HG02884 (cell line): ENCODE measurements around the gene GTPBP10.

Experiments used
- ATAC-seq: cut with Tn5 transposase; IDR thresholded peaks from one replicate; pipeline ENCODE4 v1.9.1; 2021; ENCODE audit warnings: mild to moderate bottlenecking, moderate library complexity; ENCODE audit not compliant: unreplicated experiment

Gene GTPBP10

DNA sequence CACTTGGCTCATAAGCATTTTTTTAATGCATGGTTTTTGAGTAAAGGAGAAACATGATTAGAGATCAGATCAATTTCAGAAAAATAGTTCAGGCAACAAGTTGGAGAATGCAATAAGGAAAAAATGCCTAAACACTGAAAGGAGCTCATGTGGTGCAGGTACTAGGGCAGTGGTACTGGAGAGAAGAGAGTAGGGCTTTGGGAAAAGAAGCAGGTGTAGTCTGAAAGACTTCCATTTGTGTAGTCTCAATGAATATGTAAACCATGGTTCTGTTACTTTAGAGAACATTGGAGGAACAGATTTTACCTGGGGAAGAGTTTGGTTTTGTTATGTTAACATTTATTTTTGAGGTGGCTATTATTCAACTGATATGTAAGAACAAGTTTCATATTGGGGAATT, 5.5 kb downstream of the GTPBP10 start:
- no peak for ATAC-seq

DNA sequence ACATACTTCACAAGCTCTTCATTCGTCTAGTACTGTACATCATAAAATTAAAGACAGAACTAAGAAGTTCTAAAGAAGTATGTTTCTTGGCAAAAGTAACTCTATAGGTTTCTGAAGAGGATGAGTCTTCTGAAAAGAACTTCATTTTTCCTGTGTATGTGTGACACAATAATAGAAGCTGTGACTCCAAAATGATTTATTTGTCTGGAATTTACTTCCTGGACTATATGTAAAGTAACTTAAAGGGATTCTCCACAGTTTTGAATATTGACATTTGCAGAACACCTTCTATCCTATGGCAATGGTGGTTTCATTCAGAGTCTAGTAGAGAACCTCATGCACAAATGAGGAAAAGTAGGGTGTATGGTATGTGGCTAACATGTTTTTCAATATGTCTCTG, 36.9 kb downstream of the GTPBP10 start:
- no peak for ATAC-seq

DNA sequence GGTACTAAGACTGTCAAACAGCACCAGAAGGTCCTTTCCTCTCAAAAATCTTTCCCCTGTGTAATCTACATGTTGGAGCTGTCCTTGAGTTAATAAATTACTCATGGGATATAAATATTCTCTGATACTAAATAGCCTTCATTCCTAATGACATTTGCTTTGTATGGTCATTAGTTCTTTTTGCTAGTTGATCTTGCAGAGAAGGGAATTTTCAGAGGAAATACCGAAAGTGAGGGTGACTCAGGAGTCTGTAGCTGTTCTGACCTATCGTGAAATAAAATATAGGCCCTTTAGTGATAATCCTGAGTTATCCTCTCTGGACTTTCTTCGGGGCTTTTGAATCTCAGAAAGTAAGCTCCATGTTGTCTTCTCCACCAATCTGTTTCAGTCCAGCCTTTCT, 37.3 kb downstream of the GTPBP10 start:
- no peak for ATAC-seq

DNA sequence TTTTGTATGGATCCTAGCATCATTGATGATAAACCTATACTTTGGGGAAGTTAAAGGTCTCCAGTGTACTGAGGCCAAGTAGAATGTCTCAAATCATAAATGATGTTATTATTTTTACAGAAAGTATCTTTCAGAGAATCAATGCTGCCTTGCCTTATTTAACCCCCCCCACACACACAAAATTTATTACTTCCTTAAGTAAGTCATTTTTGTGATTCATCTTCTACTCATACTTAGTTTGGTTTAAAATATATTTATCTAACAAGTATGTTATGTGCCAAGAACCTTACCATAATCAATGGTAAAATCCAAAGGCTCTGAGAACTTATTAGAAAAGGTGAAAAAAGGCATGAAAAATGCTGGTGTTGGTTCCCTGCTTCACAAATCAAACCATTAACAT, 37.9 kb downstream of the GTPBP10 start:
- no peak for ATAC-seq

DNA sequence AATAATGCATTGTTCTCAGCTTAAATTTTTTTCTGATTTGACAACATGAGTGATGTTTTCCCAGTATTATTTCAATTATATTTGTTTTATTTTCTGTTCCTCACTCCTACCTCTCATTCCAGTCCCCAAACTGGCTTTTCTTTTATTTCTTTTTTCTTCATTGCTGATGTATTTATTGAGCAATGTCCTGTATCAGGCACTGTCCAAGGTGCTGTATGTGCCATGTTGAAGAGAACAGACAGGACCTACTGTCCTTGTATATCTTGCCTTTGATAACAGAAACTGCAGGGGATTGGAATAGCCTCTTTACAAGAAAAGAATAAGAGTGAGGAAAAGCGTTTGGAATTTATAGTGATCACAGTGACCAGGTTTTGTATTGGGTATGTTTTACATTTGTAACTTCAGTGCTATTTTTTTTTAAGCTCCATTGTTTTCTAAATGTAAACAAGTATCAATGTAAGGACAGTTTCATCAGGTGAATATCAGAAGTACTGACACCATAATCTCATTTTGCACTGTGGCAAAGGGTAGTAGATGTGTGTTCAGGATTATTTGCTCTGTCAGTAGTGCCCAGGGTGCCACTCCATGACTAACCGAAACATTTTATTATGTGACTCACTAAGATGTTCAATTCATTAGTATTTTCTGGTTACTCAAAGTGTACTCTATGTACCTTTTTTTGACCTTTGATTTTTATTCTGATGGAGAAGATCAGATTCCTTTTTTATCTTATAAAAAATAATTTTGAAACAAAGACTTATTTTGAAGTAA, 41.1 kb downstream of the GTPBP10 start:
- no peak for ATAC-seq

GRCh38 chr7:90390926-90391325, 44.4 kb downstream of the GTPBP10 start:
- no peak for ATAC-seq

- ATAC-seq, result no peak
These were observed 45.0 kb downstream of the GTPBP10 start for GRCh38 chr7:90391488-90391887.

DNA sequence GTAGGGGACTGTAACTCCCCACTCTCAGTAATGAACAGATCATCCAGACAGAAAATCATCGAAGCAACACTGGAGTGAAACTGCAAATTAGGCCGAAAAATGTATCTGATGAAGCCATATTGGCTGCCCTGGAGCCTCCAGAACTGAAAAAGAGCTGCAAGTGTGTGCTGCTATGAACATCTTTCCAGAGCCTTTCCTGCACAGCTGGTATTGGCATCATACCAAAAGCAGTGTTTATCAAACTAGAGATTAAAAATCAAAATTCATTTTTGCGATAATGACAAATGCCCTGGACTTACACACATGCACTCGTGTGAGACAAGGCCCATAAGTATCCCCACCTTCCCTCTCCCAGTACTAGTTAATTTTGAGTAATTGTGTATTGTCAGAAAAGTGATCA, 49.9 kb downstream of the GTPBP10 start:
- no peak for ATAC-seq

- no peak for ATAC-seq
These were observed 55.5 kb downstream of the GTPBP10 start for GRCh38 chr7:90401989-90402388.

GRCh38 chr7:90402785-90403173, 56.3 kb downstream of the GTPBP10 start:
- no peak for ATAC-seq

DNA sequence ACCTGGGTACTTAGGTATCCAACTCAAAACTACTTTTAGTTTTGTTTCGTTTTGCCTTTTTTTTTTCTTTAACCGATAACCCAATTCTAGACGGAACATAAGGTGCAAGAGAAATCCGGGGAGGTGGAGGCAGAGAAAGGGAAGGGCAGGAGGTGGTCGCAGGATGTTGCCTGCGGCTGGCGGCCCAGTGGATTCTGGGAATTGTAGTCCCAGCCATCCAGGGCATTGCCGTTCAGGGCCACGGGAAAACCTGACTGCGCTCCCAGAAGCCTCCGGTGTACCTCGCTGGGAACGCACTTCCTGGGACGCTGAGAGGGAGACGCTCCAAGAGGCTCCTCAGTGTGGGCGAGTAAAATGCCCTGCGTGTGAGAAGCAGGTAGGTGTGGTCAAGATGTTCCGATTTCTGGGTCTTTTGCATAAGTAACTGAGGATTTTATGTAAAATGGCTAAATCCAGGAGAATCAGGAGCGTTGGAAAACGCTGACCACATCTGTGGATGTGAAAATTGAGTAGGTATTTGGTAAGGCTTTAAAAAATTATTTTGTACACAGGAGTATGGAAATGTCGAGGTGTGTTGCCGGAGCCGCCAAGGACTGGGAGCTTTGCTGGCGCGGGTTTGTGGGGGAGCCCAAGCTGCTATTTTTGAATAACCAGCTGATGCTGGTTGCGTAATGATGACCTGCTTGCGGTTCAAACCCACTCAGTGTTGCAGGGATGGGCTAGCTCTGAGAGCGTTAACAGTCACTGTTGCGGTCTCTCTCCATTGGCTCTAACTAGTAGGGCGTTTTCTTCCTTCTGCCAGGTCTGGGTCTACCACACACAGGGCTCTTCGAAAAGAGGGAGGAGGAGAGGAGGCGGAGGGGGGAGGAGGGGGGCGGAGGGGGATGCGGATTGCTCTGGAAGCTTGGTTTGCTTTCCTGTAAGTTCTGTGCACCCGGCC, 56.9 kb downstream of the GTPBP10 start, which contains the start of gene CLDN12:
Gene CLDN12, plus strand, starts transcription at position 288 of the 940 bp plus-strand sequence. CDS start 9,216 bp downstream, outside the sequence.
- ATAC-seq, result peak; percentile 98

GRCh38 chr7:90404777-90405176, 58.3 kb downstream of the GTPBP10 start:
- no peak for ATAC-seq

- ATAC-seq, result no peak
These were observed 60.9 kb downstream of the GTPBP10 start for GRCh38 chr7:90407484-90407821.

- ATAC-seq, result no peak
These were observed 61.6 kb downstream of the GTPBP10 start for GRCh38 chr7:90408142-90408541.

- ATAC-seq, result no peak
These were observed 63.2 kb downstream of the GTPBP10 start for GRCh38 chr7:90409667-90410066.

DNA sequence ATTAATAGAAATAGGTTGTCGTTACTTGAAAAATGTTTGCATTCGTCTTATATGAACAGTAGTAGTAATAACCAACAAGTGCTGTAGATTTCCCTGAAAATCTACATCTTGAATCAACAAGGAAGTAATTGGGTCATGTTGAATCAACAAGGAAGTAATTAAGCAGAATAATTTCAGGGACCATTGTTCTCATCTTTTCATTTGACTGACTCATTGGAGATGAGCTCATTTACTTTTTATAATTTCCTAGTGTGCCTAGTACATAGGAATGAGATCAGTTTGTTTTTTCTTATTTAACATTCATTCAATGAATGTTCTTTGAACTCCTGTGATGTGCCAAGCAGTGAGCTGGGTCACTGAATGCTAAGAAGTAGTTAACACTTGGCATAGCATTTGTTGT, 65.0 kb downstream of the GTPBP10 start:
- ATAC-seq, result no peak

GRCh38 chr7:90412458-90413184, 66.1 kb downstream of the GTPBP10 start:
- no peak for ATAC-seq

DNA sequence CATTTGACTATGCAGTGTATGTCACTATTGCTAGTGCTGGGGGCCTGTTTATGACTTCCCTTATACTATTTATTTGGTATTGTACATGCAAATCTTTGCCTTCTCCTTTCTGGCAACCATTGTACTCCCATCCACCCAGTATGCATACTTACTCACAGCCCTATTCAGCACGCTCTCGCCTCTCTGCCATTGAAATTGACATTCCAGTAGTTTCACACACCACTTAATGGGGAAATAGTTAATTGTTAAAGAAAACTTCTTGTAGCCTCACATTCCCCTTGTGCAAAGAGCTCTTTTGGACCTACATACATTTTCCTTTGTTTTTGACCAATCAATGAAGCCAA, 66.6 kb downstream of the GTPBP10 start:
- ATAC-seq, result no peak

- ATAC-seq, result no peak
These were observed 75.1 kb downstream of the GTPBP10 start for GRCh38 chr7:90421651-90422050.

DNA sequence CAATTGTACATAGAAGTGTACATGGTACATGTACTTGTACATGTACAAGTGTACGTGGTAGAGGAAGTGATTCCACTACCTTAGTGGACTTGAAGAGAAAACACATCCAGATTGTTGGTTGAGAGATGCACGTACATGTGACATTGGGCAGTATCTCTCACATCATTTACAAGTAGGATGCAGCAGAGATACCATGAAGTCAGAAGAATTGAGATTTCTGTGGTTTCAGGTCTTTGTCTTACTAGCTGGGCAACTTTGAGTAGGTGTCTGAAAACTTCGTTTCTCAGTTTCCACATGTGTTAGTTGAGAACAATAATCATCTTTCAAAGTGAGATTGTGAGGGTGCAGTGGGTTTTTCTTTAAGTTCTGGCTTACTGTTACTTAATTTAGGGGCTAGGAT, 78.2 kb downstream of the GTPBP10 start:
- ATAC-seq, result peak; percentile 96

DNA sequence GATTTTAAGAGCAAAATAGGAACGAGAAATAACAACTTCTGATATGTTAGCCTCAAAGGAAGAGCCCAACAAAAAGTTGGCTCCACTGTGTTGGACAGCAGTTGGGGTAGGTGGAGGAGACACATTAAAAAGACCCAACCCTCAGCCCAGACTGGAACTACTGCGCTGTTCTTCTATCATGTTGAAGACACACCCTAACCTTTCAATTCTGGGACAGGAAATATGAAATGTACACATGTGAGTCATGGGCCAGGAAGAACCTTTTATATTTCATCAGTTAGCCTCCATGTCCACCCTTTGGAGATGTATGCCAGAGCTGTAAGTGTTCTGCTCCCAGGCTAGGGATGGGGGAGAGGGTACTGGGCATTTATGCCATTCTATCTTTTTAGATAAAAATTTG, 78.9 kb downstream of the GTPBP10 start:
- ATAC-seq, result no peak
